ENCODE measurements around the gene ZFP36L2. TPM values are rescaled to one million over a fixed set of nuclear protein-coding genes. Genes with fewer than 3 reads are reported as not detected.

The ZFP36L2 gene
- total RNA-seq, 2 experiments from 2014 or later, result 207 to 218 TPM

- Mint-ChIP-seq H3K27me3 (no peaks in the 10 kb centered on the region), H3K9me3 (no peaks in the 10 kb centered on the region), H3K4me1 (peaks cover 35% of the 10 kb centered on the region), H3K27ac (peak overlapping the region; percentile 99), H3K4me3 (peak overlapping the region; percentile 95), H3K36me3 (peaks cover 28% of the 10 kb centered on the region)
- DNase-seq (no peak), ATAC-seq (ENCODE audit: low read depth) (no peak)
- POLR2A ChIA-PET, result interaction anchor here (1.0 to 17.2 kb wide), 10 partner anchors 9 to 85 kb away, joined by 3 to 1375 read pairs (median 44); partner anchors contain the start of gene ZFP36L2
Measured at GRCh38 chr2:43218155-43218701, 8.2 kb downstream of the ZFP36L2 start.

GRCh38 chr2:43217228-43218154 is 8.9 kb downstream of the ZFP36L2 start:
- DNase-seq (no peak), ATAC-seq (ENCODE audit: low read depth) (no peak)
- Mint-ChIP-seq H3K9me3 (no peaks in the 10 kb centered on the region), H3K27ac (peak overlapping the region; percentile 99), H3K36me3 (peaks cover 26% of the 10 kb centered on the region), H3K4me3 (peak overlapping the region; percentile 95), H3K27me3 (no peaks in the 10 kb centered on the region), H3K4me1 (peaks cover 38% of the 10 kb centered on the region)
- POLR2A ChIA-PET, result interaction anchor here (0.7 to 17.2 kb wide), 12 partner anchors 7 to 84 kb away, joined by 3 to 1375 read pairs (median 28); partner anchors contain the start of gene ZFP36L2

- H3K4me3 Mint-ChIP-seq, result no peak overlapping the region
- DNase-seq (no peak), ATAC-seq (ENCODE audit: low read depth) (no peak)
- peaks cover 40% of the 10 kb centered on the region for H3K4me1 Mint-ChIP-seq
- H3K36me3 Mint-ChIP-seq, result peaks cover 19% of the 10 kb centered on the region
- no peak overlapping the region for H3K27ac Mint-ChIP-seq
- POLR2A ChIA-PET, result interaction anchor here (0.7 to 17.2 kb wide), 7 partner anchors 8 to 83 kb away, joined by 3 to 1375 read pairs (median 64); partner anchors contain the start of gene ZFP36L2
- no peaks in the 10 kb centered on the region for H3K9me3 Mint-ChIP-seq
- H3K27me3 Mint-ChIP-seq, result no peaks in the 10 kb centered on the region
Measured at GRCh38 chr2:43216629-43217028, 9.8 kb downstream of the ZFP36L2 start.

- H3K27ac Mint-ChIP-seq, result no peak overlapping the region
- POLR2A ChIA-PET, result interaction anchor here (1.1 to 17.2 kb wide), 6 partner anchors 9 to 82 kb away, joined by 3 to 1375 read pairs (median 151); partner anchors contain the start of gene ZFP36L2
- DNase-seq (no peak), ATAC-seq (ENCODE audit: low read depth) (no peak)
- H3K36me3 Mint-ChIP-seq, result peaks cover 12% of the 10 kb centered on the region
- no peaks in the 10 kb centered on the region for H3K27me3 Mint-ChIP-seq
- no peaks in the 10 kb centered on the region for H3K9me3 Mint-ChIP-seq
- peaks cover 37% of the 10 kb centered on the region for H3K4me1 Mint-ChIP-seq
- no peak overlapping the region for H3K4me3 Mint-ChIP-seq
Measured at GRCh38 chr2:43215673-43216255, 10.6 kb downstream of the ZFP36L2 start.

GRCh38 chr2:43214253-43214652 is 12.2 kb downstream of the ZFP36L2 start:
- Mint-ChIP-seq H3K27ac (no peak overlapping the region), H3K9me3 (no peaks in the 10 kb centered on the region), H3K36me3 (peaks cover 11% of the 10 kb centered on the region), H3K4me3 (no peak overlapping the region), H3K4me1 (peaks cover 30% of the 10 kb centered on the region), H3K27me3 (no peaks in the 10 kb centered on the region)
- POLR2A ChIA-PET, result interaction anchor here (15.6 to 17.2 kb wide), 2 partner anchors 20 to 47 kb away, joined by 238 to 585 read pairs; no protein-coding TSS in a partner anchor
- ATAC-seq (ENCODE audit: low read depth) (no peak), DNase-seq (no peak)

GRCh38 chr2:43212931-43213330 is 13.5 kb downstream of the ZFP36L2 start:
- DNase-seq, result no peak
- H3K4me3 Mint-ChIP-seq, result no peak overlapping the region
- H3K4me1 Mint-ChIP-seq, result peaks cover 23% of the 10 kb centered on the region
- no peaks in the 10 kb centered on the region for H3K27me3 Mint-ChIP-seq
- H3K27ac Mint-ChIP-seq, result peak overlapping the region; percentile 64
- H3K36me3 Mint-ChIP-seq, result peaks cover 11% of the 10 kb centered on the region
- POLR2A ChIA-PET, result interaction anchor here (1.1 to 17.2 kb wide), 3 partner anchors 9 to 45 kb away, joined by 4 to 585 read pairs (median 238); no protein-coding TSS in a partner anchor
- H3K9me3 Mint-ChIP-seq, result no peaks in the 10 kb centered on the region
- ATAC-seq (ENCODE audit: low read depth), result no peak

DNA sequence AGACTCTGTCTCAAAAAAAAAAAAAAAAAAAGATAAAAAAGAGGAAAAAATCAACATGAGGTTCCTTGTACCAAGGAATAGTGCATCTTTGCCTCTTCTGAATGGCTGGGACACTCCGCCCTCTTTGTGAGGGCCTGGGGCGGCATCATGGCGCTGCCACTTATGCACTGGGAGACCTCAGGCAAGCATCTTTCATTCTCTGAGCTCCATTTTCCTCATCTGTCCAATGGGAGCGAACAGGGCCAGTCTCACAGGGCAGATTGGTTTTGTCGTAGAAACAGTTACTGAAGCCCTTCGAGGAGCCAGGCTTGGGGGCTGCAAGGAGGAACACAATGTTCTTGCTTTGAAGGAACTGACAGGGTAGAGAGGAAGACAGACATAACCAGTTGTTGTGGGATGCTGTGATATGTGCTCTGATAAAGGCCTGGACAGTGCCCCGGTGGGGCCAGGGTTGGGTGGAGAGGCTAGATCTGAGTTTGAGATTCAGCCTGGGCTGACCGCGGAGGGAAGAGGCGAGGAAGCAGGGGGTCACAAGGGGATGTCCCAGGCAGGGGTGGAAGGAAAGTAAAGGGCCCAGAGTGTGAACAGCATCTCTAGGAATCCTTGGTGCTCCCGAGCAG is 14.1 kb downstream of the ZFP36L2 start:
- Mint-ChIP-seq H3K36me3 (peaks cover 9% of the 10 kb centered on the region), H3K27ac (peak overlapping the region; percentile 52), H3K4me3 (no peak overlapping the region), H3K9me3 (no peaks in the 10 kb centered on the region), H3K4me1 (peaks cover 21% of the 10 kb centered on the region), H3K27me3 (no peaks in the 10 kb centered on the region)
- no peak for DNase-seq
- no peak for ATAC-seq (ENCODE audit: low read depth)
- POLR2A ChIA-PET, result interaction anchor here (0.7 to 1.0 kb wide), 2 partner anchors 8 to 13 kb away, joined by 4 to 5 read pairs; no protein-coding TSS in a partner anchor

- no peaks in the 10 kb centered on the region for H3K27me3 Mint-ChIP-seq
- no peaks in the 10 kb centered on the region for H3K9me3 Mint-ChIP-seq
- POLR2A ChIA-PET, result interaction anchor here (1.0 to 3.6 kb wide), 3 partner anchors 9 to 39 kb away, joined by 3 to 24 read pairs (median 3); no protein-coding TSS in a partner anchor
- ATAC-seq (ENCODE audit: low read depth) (no peak), DNase-seq (no peak)
- H3K27ac Mint-ChIP-seq, result no peak overlapping the region
- peaks cover 9% of the 10 kb centered on the region for H3K36me3 Mint-ChIP-seq
- no peak overlapping the region for H3K4me3 Mint-ChIP-seq
- peaks cover 21% of the 10 kb centered on the region for H3K4me1 Mint-ChIP-seq
Measured at GRCh38 chr2:43210467-43211303, 15.7 kb downstream of the ZFP36L2 start.

- no peaks in the 10 kb centered on the region for H3K27me3 Mint-ChIP-seq
- DNase-seq (no peak), ATAC-seq (ENCODE audit: low read depth) (no peak)
- peaks cover 21% of the 10 kb centered on the region for H3K4me1 Mint-ChIP-seq
- peaks cover 9% of the 10 kb centered on the region for H3K36me3 Mint-ChIP-seq
- POLR2A ChIA-PET, result interaction anchor here (1.0 to 3.6 kb wide), 3 partner anchors 9 to 38 kb away, joined by 3 to 24 read pairs (median 3); no protein-coding TSS in a partner anchor
- H3K27ac Mint-ChIP-seq, result peak overlapping the region; percentile 36
- H3K9me3 Mint-ChIP-seq, result no peaks in the 10 kb centered on the region
- H3K4me3 Mint-ChIP-seq, result no peak overlapping the region
Measured at GRCh38 chr2:43210125-43210466, 16.3 kb downstream of the ZFP36L2 start.

- Mint-ChIP-seq H3K9me3 (no peaks in the 10 kb centered on the region), H3K4me3 (no peak overlapping the region), H3K27me3 (no peaks in the 10 kb centered on the region), H3K4me1 (peaks cover 21% of the 10 kb centered on the region), H3K36me3 (peaks cover 9% of the 10 kb centered on the region), H3K27ac (no peak overlapping the region)
- POLR2A ChIA-PET, result interaction anchor here (1.0 to 3.6 kb wide), 2 partner anchors 10 to 31 kb away, joined by 3 to 24 read pairs; no protein-coding TSS in a partner anchor
- DNase-seq (no peak), ATAC-seq (ENCODE audit: low read depth) (no peak)
Measured at GRCh38 chr2:43209204-43209717, 17.1 kb downstream of the ZFP36L2 start.

DNA sequence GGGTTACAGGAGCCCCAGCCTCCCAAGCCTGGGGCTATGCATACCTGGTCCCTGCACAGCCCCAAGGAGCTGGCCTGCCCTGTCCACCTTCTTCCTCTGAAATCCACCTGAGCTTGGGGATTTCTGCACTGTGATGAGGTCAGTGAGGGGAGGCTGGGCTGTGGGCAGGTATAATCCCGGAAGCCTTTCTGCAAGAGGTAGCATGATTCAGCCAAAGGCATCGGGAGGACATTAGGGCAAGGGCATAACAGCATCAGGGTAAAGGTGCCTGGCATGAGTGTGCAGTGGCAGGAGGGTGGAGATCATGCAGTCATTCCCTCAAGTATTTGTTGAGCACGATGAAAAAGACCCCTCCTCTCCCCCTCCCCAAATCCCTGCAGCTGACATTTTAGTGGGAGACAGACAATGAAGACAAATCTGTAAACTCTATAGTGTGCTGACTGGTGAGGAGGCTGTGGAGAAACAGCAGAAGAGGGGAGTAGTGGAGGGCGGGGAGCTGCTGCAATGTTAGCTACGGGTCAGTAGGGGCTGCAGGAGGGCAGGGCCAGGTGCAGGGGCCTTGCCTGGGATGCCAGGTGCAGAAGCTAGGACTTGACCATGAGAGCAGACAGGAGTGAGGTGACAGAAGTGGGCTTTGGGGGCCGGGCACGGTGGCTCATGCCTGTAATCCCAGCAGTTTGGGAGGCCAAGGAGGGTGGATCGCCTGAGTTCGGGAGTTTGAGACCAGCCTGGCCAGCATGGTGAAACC is 18.7 kb downstream of the ZFP36L2 start:
- H3K9me3 Mint-ChIP-seq, result no peaks in the 10 kb centered on the region

More for the DNA sequence above, 18.7 kb downstream of the ZFP36L2 start:
- Mint-ChIP-seq H3K27me3 (no peaks in the 10 kb centered on the region), H3K4me3 (no peak overlapping the region), H3K4me1 (peaks cover 19% of the 10 kb centered on the region), H3K36me3 (peaks cover 8% of the 10 kb centered on the region), H3K27ac (peak overlapping the region; percentile 48)
- POLR2A ChIA-PET, result interaction anchor here (0.7 to 3.6 kb wide), 4 partner anchors 12 to 33 kb away, joined by 3 to 24 read pairs (median 4); no protein-coding TSS in a partner anchor
- no peak for DNase-seq
- ATAC-seq (ENCODE audit: low read depth), result peak; percentile 23

All from activated naive CD8-positive, alpha-beta T cell treated with anti-CD3 and anti-CD28 coated beads, Interleukin-2, amount 10 ng/mL, durations not matched to agents 7 days and 5 days (primary cell).